ENCODE measurements around the gene CENPM. TPM values are rescaled to one million over a fixed set of nuclear protein-coding genes. Genes with fewer than 3 reads are reported as not detected.

The CENPM gene
- total and polyA plus RNA-seq, 2 experiments from 2014 or later: 50.0 to 61.6 TPM

DNA sequence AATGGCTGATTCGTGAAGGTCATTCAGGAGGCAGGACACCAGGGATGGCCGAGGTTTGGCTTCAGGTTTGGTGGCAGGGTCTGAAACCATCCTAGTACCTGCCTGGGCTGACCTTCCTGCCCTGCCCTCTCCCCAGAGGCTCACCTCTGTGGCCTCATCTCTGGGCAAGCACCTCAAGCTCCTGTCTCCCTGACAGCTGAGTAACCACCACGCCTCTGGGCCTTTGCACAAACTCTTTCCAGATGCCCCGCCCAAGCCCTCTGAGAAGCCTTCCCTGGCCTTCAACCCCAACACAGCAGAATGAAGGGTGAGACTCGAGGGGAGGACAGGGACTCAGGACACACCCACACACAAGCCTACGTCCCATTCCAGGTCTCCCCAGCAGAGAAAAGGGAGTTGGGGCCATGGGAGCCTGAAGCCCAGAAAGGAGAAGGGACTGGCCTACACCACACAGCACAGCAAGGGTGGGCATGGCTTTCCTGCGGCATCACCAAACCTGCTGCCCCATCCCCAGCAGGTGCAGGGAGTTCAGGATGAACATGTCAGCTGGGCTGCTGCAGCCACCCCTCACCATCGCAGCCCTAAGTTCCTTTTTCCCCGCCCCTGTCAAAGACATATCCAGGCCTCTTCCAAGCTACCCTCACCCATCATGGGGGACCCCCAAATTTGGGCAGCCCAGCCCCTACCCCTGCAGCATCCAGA lies 34.5 kb downstream of the CENPM start:
- no peaks in the 10 kb centered on the region; the same call in 2 of the 3 replicates for H3K36me3 Mint-ChIP-seq (ENCODE audit: low read depth)
- peaks cover 22% of the 10 kb centered on the region for H3K4me1 Mint-ChIP-seq
- H3K9me3 Mint-ChIP-seq: peaks cover 6% of the 10 kb centered on the region
- H3K27me3 ChIP-seq (ENCODE audit: insufficient read depth): peaks cover 93% of the 10 kb centered on the region
- peaks cover 8% of the 10 kb centered on the region for H4K20me1 ChIP-seq (replicated peaks; ENCODE audit: insufficient read depth)
- no peaks in the 10 kb centered on the region for H3K36me3 ChIP-seq (ENCODE audit: insufficient read depth)
- H3K4me1 ChIP-seq (ENCODE audit: insufficient read depth): peaks cover 19% of the 10 kb centered on the region; the same call in 1 of the 2 replicates
- no peak overlapping the region; the same call in 2 of the 3 replicates for H3K4me3 Mint-ChIP-seq
- H3K4me3 ChIP-seq: no peak overlapping the region
- no peak for DNase-seq (ENCODE audit: low spot score)
- TF ChIP-seq JUNB (IDR thresholded peaks at IDR 0.05; ENCODE audit: unreplicated experiment) (no peak), CREB1 (CRISPR knock-in tag; IDR thresholded peaks at IDR 0.05; ENCODE audit: low read depth) (no peak), ZNF114 (CRISPR knock-in tag; IDR thresholded peaks at IDR 0.05) (no peak), ZNF331 (CRISPR knock-in tag; IDR thresholded peaks at IDR 0.05; ENCODE audit: low read depth) (no peak), POLR2AphosphoS5 (IDR thresholded peaks at IDR 0.05; ENCODE audit: low read depth) (no peak), EZH2phosphoT487 (IDR thresholded peaks at IDR 0.05; ENCODE audit: unreplicated experiment) (no peak), NANOG (IDR thresholded peaks at IDR 0.05; ENCODE audit: borderline replicate concordance) (no peak)
- TF ChIP-seq, protein P1, sequence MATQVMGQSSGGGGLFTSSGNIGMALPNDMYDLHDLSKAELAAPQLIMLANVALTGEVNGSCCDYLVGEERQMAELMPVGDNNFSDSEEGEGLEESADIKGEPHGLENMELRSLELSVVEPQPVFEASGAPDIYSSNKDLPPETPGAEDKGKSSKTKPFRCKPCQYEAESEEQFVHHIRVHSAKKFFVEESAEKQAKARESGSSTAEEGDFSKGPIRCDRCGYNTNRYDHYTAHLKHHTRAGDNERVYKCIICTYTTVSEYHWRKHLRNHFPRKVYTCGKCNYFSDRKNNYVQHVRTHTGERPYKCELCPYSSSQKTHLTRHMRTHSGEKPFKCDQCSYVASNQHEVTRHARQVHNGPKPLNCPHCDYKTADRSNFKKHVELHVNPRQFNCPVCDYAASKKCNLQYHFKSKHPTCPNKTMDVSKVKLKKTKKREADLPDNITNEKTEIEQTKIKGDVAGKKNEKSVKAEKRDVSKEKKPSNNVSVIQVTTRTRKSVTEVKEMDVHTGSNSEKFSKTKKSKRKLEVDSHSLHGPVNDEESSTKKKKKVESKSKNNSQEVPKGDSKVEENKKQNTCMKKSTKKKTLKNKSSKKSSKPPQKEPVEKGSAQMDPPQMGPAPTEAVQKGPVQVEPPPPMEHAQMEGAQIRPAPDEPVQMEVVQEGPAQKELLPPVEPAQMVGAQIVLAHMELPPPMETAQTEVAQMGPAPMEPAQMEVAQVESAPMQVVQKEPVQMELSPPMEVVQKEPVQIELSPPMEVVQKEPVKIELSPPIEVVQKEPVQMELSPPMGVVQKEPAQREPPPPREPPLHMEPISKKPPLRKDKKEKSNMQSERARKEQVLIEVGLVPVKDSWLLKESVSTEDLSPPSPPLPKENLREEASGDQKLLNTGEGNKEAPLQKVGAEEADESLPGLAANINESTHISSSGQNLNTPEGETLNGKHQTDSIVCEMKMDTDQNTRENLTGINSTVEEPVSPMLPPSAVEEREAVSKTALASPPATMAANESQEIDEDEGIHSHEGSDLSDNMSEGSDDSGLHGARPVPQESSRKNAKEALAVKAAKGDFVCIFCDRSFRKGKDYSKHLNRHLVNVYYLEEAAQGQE (IDR thresholded peaks at IDR 0.05; ENCODE audit: unreplicated experiment): no peak
- ATAC-seq: no peak
- H3K79me2 ChIP-seq (replicated peaks; ENCODE audit: insufficient read depth): no peaks in the 10 kb centered on the region
- no peak overlapping the region for H2AFZ ChIP-seq
- no peak overlapping the region for H3K4me2 ChIP-seq
- peaks cover 17% of the 10 kb centered on the region for H3F3A ChIP-seq (replicated peaks; ENCODE audit: low read depth)
- no peak overlapping the region for H3K27ac ChIP-seq (ENCODE audit: low read depth)
- peaks cover 80% of the 10 kb centered on the region for H3K27me3 Mint-ChIP-seq (ENCODE audit: insufficient read depth, low read depth, poor library complexity)
- H3K9me2 ChIP-seq (ENCODE audit: insufficient read depth): no peaks in the 10 kb centered on the region
- H3K27ac Mint-ChIP-seq: no peak overlapping the region

- peaks cover 17% of the 10 kb centered on the region; the same call in 1 of the 2 replicates for H3K4me1 ChIP-seq (ENCODE audit: insufficient read depth)
- Mint-ChIP-seq H3K27ac (no peak overlapping the region), H3K4me3 (peak overlapping the region; percentile 54; the same call in 2 of the 3 replicates), H3K9me3 (peaks cover 6% of the 10 kb centered on the region), H3K4me1 (peaks cover 18% of the 10 kb centered on the region), H3K27me3 (ENCODE audit: insufficient read depth, low read depth, poor library complexity) (peaks cover 71% of the 10 kb centered on the region), H3K36me3 (ENCODE audit: low read depth) (peaks cover 2% of the 10 kb centered on the region; the same call in 2 of the 3 replicates)
- H3K4me2 ChIP-seq: peak overlapping the region; percentile 73
- H3K9me2 ChIP-seq (ENCODE audit: insufficient read depth): no peaks in the 10 kb centered on the region
- no peak for ATAC-seq
- DNase-seq (ENCODE audit: low spot score): peak; percentile 28
- no peaks in the 10 kb centered on the region for H3K36me3 ChIP-seq (ENCODE audit: insufficient read depth)
- H3K79me2 ChIP-seq (replicated peaks; ENCODE audit: insufficient read depth): no peaks in the 10 kb centered on the region
- no peak overlapping the region for H3K27ac ChIP-seq (ENCODE audit: low read depth)
- peaks cover 79% of the 10 kb centered on the region for H3K27me3 ChIP-seq (ENCODE audit: insufficient read depth)
- TF ChIP-seq JUNB (IDR thresholded peaks at IDR 0.05; ENCODE audit: unreplicated experiment): no peak
- H3K4me3 ChIP-seq: peak overlapping the region; percentile 48; the same call in 1 of the 2 replicates
- no peak overlapping the region for H2AFZ ChIP-seq
- H3F3A ChIP-seq (replicated peaks; ENCODE audit: low read depth): peaks cover 20% of the 10 kb centered on the region
- peaks cover 8% of the 10 kb centered on the region for H4K20me1 ChIP-seq (replicated peaks; ENCODE audit: insufficient read depth)
These were observed 35.8 kb downstream of the CENPM start for GRCh38 chr22:41911001-41911611.

Measured in GM23338 (cell line).